Right renal cortex interstitium (tissue), 3 donors: Measurements from ENCODE around the gene SPIN4. TPM values are rescaled to one million over a fixed set of nuclear protein-coding genes. Genes with fewer than 3 reads are reported as not detected.
A peak's percentile ranks its signal among the peaks of the same experiment; 100 is the strongest.
"Not testable (repeated sequence)": the region's sequence is repeated elsewhere in the genome, so short reads cannot be mapped to it uniquely, and the experiment has no call there.

Experiments used
- DNase-seq, 3 donors: peaks; one replicate each; pipeline ENCODE4 v3.0.0-alpha.2; 2013; ENCODE audit warnings: low read depth in 3 of 3, low spot score in 2 of 3
- polyA plus RNA-seq, 3 donors: library from polyadenylated mRNA; unstranded; fragments of 120-200 nt; gene quantifications; one replicate each; pipeline ENCODE4 v1.2.1, GENCODE V29; 2013; ENCODE audit not compliant: insufficient read length in 3 of 3

SPIN4 gene
- 10 to 100 TPM; 20.8 to 23.8 (median 21.2) TPM for polyA plus RNA-seq

GRCh38 chrX:63350941-63351616 is at the start of gene SPIN4:
Gene SPIN4, minus strand, starts transcription at chrX:63351332. Its CDS starts 513 bp downstream, at chrX:63350819.
- DNase-seq, result peak; percentile 43 to 70 (median 66)

DNA sequence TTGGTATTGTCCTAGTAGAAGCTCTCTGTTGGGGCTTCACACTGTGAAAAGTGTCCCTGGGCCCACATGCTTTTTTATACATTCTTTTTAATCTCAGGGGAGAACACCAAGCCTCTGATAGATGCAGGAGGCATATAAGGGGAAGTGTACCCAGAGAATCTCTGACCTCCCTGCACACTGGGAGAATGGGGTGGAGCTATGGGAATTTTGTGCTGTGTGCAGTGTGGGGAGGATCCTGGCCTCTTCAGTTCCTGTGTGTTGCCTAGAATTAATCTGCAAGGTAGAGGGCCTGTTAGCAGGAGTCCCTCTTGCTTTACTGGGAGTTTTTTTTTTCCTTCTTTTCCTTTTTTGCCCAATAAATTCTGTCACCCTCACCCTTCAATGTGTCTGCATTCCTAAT is 49.2 kb upstream of the SPIN4 start:
- DNase-seq, result no peak

DNA sequence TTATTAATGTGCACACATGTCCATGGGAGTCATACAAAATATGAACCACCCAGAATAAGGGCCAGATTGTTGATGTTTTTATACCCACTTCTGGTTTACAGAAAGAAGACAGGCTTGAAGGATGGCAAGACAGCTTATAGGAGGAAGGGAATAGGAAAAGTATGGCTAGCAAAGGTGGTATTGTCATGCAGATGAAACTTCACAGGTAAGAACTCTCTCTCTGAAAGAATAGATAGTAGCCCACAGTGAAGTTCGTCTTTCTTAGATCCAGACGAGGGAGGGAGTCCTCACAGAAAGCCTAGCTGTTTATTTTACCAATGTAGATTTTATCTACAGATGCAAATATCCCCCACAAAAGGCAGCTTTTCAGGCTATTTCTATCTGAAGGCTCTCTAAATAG is 43.7 kb upstream of the SPIN4 start:
- no peak for DNase-seq

GRCh38 chrX:63393094-63393493 is 42.0 kb upstream of the SPIN4 start:
- DNase-seq, result not testable (repeated sequence)

DNA sequence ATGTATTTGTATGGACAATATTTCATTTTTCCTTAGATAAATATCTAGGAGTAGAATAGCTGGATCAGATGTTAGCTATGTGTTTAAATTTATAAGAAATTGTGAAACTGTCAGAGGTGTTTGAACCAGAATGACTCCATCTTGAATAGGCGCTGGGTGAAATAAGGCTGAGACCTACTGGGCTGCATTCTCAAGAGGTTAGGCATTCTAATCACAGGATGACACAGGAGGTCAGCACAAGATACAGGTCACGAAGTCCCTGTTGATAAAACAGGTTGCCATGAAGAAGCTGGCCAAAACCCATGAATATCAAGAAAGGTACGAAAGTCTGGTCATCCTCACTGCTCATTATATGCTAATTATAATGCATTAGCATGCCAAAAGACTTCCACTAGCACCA is 36.3 kb upstream of the SPIN4 start:
- no peak for DNase-seq

GRCh38 chrX:63384263-63384662 is 33.1 kb upstream of the SPIN4 start:
- DNase-seq, result not testable (repeated sequence)

DNA sequence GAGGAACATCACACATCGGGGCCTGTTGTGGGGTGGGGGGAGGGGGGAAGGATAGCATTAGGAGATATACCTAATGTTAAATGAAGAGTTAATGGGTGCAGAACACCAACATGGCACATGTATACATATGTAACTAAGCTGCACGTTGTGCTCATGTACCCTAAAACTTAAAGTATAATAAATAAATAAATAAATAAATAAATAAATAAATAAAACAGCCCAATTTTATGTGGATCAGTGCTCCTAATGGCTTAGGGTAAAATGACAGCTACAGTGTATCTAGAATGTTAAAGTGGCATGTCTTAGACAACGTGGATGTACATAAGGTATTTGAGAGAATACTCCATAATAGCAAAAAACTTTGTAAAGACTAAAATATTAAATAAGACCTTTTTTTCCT is 21.9 kb upstream of the SPIN4 start:
- DNase-seq, result not testable (repeated sequence)

GRCh38 chrX:63367699-63368098 is 16.6 kb upstream of the SPIN4 start:
- not testable (repeated sequence) for DNase-seq

DNA sequence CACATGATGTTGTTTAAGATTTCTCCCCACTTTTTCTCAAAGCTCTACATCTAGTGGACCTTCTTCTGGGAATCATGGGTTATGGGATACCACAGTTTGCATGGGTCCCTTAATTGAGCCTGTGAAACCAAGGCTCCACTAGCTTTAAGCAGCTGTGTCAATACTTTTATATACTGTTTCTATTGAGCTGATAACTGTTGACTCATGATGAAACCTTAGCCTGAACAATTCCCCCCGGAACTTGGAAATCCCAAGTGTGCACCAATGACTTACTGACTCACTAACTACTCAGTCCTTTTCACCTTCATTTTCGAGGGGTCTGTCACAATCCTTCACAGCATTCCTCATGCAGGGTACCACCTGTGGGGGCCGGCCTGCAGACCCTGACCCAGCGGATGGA is 12.7 kb upstream of the SPIN4 start:
- no peak for DNase-seq

GRCh38 chrX:63361494-63361893 is 10.4 kb upstream of the SPIN4 start:
- no peak for DNase-seq

DNA sequence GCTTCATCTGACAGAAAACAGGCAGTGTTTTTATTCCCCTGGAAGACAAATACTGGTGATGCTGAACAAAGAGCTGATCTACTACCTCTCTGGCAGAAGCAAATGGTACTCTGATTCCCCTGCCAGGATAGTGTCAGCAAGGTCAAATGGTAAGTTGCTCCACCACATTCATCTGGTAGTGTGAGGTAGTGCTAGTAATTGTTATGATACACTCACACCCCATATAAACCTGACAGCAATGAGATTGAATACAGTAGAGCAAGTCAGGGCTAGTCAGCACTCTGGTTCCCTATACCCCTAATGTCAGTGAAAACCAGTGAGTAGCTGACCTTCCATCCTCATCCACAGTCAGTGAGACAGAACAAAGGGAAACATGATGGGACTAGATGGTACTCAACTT is 3.4 kb upstream of the SPIN4 start:
- DNase-seq, result no peak

DNA sequence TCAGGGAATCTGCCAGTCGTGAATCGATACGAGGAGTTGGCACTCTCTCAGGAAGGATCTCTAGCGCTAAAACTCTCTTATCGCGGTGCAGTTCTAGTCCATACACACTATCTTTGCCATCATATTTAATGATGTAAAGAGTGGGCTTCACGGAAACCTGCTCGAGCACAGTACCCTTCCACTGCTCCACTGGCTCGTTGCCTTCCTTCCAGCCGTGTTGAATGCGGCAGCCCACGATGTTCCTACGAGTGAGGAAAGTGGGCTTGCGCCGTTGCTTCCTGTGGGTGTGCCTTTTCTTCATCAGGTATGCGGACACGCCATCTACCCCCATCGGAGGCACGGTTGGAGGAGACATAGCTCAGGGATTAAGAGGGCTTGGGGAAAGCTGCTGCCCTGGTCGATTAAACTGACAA is 661 bp downstream of the SPIN4 start:
- peak in 1 of 3 donors; percentile 10 for DNase-seq

DNA sequence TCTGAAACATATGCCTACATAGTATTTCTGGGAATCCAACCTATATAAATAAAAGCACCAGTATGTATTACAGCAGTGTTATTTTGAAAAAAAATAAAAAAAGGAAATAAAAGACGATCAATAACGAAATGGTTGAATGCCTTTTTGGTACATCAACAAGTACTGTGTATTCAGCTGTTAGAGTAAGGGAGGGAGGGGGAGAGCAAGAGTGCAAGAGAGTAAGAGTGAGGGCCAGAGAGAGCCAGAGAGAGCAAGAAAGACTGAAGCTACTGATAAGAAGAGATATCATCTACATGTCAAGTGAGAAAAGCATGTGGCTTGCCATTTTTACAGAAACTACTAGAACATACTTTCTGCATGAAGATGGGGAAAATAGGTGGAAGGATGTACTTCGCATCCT is 1.8 kb downstream of the SPIN4 start:
- DNase-seq, result no peak

DNA sequence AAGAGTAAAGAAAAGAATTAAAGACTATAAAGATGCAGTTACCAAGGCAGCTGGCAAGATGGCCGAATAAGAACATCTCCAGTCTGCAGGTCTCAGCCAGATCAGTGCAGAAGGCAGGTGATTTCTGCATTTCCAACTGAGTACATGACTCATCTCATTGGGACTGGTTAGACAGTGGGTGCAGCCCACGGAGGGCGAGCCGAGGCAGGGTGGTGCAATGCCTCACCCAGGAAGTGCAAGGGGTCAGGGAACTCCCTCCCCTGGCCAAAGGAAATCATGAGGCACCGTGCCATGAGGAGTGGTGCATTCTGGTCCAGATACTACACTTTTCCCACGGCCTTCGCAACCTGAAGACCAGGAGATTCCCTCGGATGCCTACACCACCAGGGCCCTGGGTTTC is 20.5 kb downstream of the SPIN4 start:
- DNase-seq, result no peak

GRCh38 chrX:63327788-63328187 is 23.3 kb downstream of the SPIN4 start:
- DNase-seq, result no peak

DNA sequence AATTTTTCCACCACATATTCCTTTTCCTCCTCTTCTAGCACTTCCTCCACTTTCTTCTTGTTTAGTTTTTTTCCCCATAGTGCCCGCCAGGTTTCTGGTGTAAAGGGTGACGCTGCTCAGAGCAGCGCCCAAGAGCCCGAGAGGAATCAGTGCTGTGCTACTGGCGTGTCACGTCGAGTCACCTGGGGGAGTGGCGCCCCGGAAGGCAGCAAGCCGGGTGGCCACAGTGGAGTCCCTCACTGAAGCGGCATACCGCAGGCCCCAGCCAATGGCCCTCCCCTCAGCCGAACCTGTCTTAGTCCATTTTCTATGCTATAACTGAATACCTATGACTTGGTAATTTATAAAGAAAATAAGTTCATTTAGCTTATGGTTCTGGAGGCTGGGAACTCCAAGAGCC is 51.5 kb downstream of the SPIN4 start:
- no peak for DNase-seq
